Choroid plexus epithelial cell (primary cell): ENCODE results near the gene TUBG2.

Source experiments
- DNase-seq: peaks from one replicate; pipeline ENCODE4 v3.0.0-alpha.2; 2010; ENCODE audit warnings: low read depth
- H3K4me3 ChIP-seq: 2 replicates; pipeline ENCODE4 v1.5.1; 2011; ENCODE audit warnings: low read depth, mild to moderate bottlenecking, control low read depth, low read length, moderate library complexity
- TF ChIP-seq, protein P1 (sequence below): conservative IDR thresholded peaks from 2 replicates; pipeline ENCODE4 v1.5.1; 2011; ENCODE audit warnings: low read depth, mild to moderate bottlenecking, control low read depth, inconsistent platforms, low read length, moderate library complexity

The TUBG2 gene

DNA sequence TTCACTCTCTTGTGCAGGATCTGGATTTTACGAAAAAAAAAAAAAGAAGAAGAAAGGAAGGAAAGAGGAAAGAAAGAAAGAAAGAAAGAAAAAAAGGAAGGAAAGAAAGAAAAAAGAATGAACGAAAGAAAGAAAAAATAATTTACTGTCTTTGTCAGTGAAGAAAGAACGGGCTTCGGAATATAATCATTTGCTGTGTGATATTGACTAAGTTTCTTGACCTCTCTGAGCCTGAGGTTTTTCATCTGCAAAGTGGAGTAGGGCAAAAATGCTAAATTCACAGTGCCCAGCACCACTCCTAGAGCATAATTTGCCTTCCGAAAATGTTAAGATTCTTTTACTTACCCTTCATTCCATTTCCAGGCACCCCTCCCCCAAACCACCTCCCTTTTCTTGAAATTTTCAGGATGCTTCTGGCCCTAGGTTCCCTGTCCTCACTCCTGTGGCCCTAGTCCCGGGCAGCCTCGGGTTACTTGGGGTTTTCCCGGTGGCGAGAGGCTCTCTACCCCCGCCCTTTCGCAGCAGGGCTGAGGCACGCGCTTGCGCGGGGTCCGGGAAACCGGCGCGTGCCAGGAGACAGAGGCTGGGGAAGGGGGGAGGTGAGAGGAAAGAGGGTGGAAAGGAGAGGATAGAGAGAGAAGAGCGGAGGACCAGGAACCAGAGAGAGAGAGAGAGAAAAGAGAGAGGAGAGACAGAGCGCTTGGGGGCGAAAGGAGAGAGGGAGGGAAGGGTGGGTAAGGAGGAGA is 23.1 kb downstream of the TUBG2 start, which contains the start of gene CNTNAP1:
TSS of gene CNTNAP1 (plus strand) at position 556 of the 746 bp plus-strand sequence. CDS start 299 bp downstream, outside the sequence.
- peak within 1 kb of the TSS; percentile 68 for H3K4me3 ChIP-seq
- peak; percentile 77 for DNase-seq
- TF ChIP-seq, protein P1, sequence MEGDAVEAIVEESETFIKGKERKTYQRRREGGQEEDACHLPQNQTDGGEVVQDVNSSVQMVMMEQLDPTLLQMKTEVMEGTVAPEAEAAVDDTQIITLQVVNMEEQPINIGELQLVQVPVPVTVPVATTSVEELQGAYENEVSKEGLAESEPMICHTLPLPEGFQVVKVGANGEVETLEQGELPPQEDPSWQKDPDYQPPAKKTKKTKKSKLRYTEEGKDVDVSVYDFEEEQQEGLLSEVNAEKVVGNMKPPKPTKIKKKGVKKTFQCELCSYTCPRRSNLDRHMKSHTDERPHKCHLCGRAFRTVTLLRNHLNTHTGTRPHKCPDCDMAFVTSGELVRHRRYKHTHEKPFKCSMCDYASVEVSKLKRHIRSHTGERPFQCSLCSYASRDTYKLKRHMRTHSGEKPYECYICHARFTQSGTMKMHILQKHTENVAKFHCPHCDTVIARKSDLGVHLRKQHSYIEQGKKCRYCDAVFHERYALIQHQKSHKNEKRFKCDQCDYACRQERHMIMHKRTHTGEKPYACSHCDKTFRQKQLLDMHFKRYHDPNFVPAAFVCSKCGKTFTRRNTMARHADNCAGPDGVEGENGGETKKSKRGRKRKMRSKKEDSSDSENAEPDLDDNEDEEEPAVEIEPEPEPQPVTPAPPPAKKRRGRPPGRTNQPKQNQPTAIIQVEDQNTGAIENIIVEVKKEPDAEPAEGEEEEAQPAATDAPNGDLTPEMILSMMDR, result no peak

DNA sequence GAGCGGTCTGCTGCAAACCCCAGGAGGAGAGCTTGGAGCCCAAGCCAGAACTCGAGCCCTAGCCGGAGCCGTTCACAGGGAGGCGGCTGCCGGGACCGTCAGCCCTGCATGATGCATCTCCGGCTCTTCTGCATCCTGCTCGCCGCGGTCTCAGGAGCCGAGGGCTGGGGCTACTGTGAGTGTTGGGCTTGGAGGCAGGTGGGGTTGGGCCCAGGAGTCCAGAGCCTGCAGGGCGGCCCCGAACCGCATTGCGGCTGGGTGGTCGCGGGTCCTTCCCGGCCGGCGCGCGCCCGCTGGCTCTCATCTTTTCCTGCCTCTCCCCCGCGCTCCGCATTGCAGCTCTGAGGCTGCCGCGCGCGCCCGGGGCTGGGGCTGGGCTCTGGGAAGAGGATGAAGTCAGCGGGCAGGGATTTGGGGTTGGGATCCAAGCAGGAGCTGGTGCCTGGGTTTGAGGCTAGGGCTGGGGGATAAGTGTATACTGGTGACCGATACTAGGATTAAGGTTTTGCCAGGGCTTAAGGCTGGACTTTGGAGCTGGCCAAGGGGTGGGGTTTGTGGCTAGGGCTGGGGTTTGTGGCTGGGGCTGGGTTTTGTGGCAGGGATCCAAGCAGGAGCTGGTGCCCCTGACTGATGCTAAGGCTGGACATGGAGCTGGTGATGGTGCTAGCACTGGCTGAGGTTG is 23.8 kb downstream of the TUBG2 start:
- peak; percentile 72 for DNase-seq
- TF ChIP-seq, protein P1, result no peak
- H3K4me3 ChIP-seq, result peak overlapping the region; percentile 68

DNA sequence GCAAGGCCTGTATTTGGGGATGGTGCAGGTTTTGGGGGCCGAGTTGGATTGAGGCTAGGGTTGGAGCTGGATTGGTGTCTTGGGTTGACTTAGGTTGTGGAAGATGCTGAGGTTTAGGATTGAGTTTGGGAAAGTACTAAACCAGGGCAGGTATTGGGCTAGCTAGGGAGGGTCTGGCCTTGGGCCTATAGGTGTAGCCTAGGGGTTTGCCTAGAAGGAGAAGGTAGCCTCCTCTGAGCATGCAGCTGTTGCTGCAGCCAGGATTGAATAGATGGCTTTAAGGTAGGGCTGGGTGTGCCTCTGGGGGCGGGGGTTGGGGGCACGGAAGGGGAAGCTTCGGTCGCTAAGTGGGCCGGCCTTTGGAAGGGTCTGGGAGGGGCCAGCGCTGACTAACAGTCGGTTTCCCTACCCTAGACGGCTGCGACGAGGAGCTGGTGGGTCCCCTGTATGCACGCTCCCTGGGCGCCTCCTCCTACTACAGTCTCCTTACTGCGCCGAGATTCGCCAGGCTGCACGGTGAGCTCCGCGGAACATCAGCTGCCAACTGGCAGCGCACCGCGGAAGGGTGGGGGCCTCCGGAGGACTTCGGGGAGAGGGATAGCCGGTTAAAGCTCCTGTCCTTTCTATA is 24.4 kb downstream of the TUBG2 start:
- TF ChIP-seq, protein P1, result no peak
- DNase-seq, result no peak
- peak overlapping the region; percentile 68 for H3K4me3 ChIP-seq

DNA sequence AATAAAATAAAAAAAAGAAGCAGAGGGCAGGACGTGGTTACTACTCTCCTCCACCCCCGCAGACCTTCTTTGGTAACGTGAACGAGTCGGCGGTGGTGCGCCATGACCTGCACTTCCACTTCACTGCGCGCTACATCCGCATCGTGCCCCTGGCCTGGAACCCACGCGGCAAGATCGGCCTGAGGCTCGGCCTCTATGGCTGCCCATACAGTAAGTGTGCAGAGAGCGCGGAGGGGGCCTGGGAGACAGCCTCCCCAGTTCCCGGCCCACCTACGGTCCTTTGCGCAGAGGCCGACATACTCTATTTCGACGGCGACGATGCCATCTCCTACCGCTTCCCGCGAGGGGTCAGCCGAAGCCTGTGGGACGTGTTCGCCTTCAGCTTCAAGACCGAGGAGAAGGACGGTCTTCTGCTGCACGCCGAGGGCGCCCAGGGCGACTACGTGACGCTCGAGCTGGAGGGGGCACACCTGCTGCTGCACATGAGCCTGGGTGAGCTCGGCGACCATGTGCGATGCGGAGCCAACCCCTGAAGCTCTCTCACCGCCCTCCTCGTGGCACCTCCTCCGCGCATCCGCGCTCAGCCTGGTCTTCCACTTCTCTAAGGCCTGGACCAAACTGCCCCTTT is 26.0 kb downstream of the TUBG2 start:
- DNase-seq, result no peak
- H3K4me3 ChIP-seq, result no peak overlapping the region
- TF ChIP-seq, protein P1, result no peak

DNA sequence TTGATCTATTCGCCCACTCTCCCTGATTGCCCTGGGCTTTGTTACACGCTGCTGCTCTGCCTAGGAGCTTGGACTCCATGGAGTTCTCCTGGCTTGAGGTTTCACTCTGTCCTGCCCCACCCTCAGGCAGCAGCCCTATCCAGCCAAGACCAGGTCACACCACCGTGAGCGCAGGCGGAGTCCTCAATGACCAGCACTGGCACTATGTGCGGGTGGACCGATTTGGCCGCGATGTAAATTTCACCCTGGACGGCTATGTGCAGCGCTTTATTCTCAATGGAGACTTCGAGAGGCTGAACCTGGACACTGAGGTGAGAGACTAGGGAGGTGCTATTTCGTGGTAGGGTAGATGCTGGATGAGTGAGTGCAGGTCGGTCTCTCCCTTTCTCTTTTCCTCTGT is 26.7 kb downstream of the TUBG2 start:
- H3K4me3 ChIP-seq, result no peak overlapping the region
- DNase-seq, result no peak
- TF ChIP-seq, protein P1, result no peak

DNA sequence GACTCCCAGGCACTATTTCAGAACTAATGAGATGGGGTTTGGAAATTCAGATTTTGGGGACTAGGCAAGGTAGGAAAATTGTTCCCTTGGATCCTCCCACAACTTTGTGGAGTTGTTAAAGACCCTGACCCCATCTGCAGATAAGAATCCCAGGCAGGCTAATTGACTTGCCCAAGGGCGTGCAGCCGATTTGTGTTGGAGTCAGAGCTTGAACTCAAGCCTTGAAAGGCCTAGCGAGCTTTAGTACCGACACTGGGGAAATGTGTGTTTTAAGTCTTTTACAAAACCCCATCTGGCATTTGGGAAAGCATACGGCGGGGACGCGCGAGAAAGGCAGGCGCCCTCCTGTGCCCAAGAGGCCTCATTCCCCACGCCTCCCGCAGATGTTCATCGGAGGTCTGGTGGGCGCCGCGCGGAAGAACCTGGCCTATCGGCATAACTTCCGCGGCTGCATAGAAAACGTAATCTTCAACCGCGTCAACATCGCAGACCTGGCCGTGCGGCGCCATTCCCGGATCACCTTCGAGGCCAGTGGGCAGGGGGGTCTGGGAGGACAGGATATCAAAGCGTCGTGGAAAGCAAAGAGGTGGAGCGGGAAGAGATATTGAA is 27.5 kb downstream of the TUBG2 start:
- no peak overlapping the region for H3K4me3 ChIP-seq
- no peak for DNase-seq
- TF ChIP-seq, protein P1, result no peak
